GM23248 (cell line): ENCODE results near the gene DPP3.

Experiments used
- EZH2 ChIP-seq: fragments of 200-600 bp; sonication (generic); IDR thresholded peaks from 2 replicates; pipeline ENCODE4 v1.6.1; 2018; ENCODE audit warnings: antibody characterized with exemption, mild to moderate bottlenecking; ENCODE audit not compliant: insufficient read depth, poor library complexity, severe bottlenecking
- EZH2phosphoT487 ChIP-seq: fragments of 200-600 bp; sonication (generic); IDR thresholded peaks from 2 replicates; pipeline ENCODE4 v1.6.1; 2018; ENCODE audit warnings: antibody characterized with exemption, moderate library complexity, mild to moderate bottlenecking, low read depth; ENCODE audit not compliant: insufficient read depth

DNA sequence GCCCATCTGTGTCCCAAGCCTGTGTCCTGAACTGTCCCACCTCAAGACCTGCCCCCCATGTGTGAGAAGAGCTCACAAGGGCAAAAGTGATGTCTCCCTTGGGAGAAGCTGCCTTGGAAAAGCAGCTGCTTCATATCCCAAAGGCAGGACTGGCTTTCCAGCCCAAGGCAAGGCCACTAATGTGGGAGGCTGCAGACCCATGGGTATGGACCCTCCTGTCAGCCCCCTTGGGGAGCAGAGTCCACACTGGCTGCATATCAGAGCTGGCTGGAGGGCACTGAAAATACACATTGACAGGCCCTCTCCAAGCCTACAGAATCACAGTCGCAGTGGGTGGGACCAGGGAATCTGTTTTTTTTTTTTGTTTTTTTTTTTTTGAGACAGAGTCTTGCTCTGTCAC lies 10.8 kb upstream of the DPP3 start:
- no peak for TF ChIP-seq EZH2phosphoT487
- no peak for TF ChIP-seq EZH2
